ENCODE measurements around the gene NR2F1-AS1. TPM values are rescaled to one million over a fixed set of nuclear protein-coding genes. Genes with fewer than 3 reads are reported as not detected.

NR2F1-AS1 gene
- total RNA-seq, 1 experiment from 2014 or later: 1.5 TPM

GRCh38 chr5:93571114-93571949 is 9.7 kb downstream of the NR2F1-AS1 start (continued):
- TF ChIP-seq ARID4B (CRISPR knock-in tag; IDR thresholded peaks at IDR 0.05; ENCODE audit: borderline replicate concordance) (no peak), USF2 (CRISPR knock-in tag; IDR thresholded peaks at IDR 0.05) (no peak), PREB (CRISPR knock-in tag; IDR thresholded peaks at IDR 0.05; ENCODE audit: borderline replicate concordance) (no peak), ZNF232 (CRISPR knock-in tag; IDR thresholded peaks at IDR 0.05) (no peak), GRHL2 (CRISPR knock-in tag; IDR thresholded peaks at IDR 0.05; ENCODE audit: insufficient replicate concordance, severe bottlenecking) (no peak), ZNF423 (CRISPR knock-in tag; IDR thresholded peaks at IDR 0.05) (no peak), CDX4 (CRISPR knock-in tag; IDR thresholded peaks at IDR 0.05; ENCODE audit: borderline replicate concordance) (no peak)

GRCh38 chr5:93570294-93571113 is 10.5 kb downstream of the NR2F1-AS1 start:
- ChIA-PET CTCF (interaction anchor here (1.0 to 3.6 kb wide), 4 partner anchors 32 to 685 kb away, joined by 3 to 15 read pairs (median 5); no protein-coding TSS in a partner anchor), POLR2A (interaction anchor here (1.1 kb wide), 1 partner anchor 37 kb away, joined by 3 read pairs; no protein-coding TSS in a partner anchor)
- DNase-seq (ENCODE audit: low spot score): peak; percentile 73
- Mint-ChIP-seq H3K36me3 (no peaks in the 10 kb centered on the region), H3K27ac (no peak overlapping the region), H3K4me1 (peaks cover 46% of the 10 kb centered on the region), H3K27me3 (ENCODE audit: low read depth) (peaks cover 11% of the 10 kb centered on the region), H3K9me3 (no peaks in the 10 kb centered on the region), H3K4me3 (peak overlapping the region; percentile 69)
- peak; percentile 62 for ATAC-seq
- TF ChIP-seq GTF2I (CRISPR knock-in tag; conservative IDR thresholded peaks at IDR 0.05): no peak
- TF ChIP-seq MAX (CRISPR knock-in tag; IDR thresholded peaks at IDR 0.05): peak; percentile 82
- TF ChIP-seq IRF1 (CRISPR knock-in tag; IDR thresholded peaks at IDR 0.05): no peak
- peak; percentile 92; the same call in 1 of the 2 replicates for TF ChIP-seq FOXP1 (CRISPR knock-in tag; IDR thresholded peaks at IDR 0.05; ENCODE audit: borderline replicate concordance)
- no peak for TF ChIP-seq USF2 (CRISPR knock-in tag; IDR thresholded peaks at IDR 0.05)
- no peak for TF ChIP-seq TEAD1 (CRISPR knock-in tag; IDR thresholded peaks at IDR 0.05)
- TF ChIP-seq PRDM15 (CRISPR knock-in tag; IDR thresholded peaks at IDR 0.05): no peak
- no peak for TF ChIP-seq CDX4 (CRISPR knock-in tag; IDR thresholded peaks at IDR 0.05; ENCODE audit: borderline replicate concordance)
- TF ChIP-seq ATF3 (CRISPR knock-in tag; conservative IDR thresholded peaks at IDR 0.05): no peak
- TF ChIP-seq TEAD4 (CRISPR knock-in tag; IDR thresholded peaks at IDR 0.05): no peak
- no peak for TF ChIP-seq ELF4 (CRISPR knock-in tag; IDR thresholded peaks at IDR 0.05; ENCODE audit: low read depth)
- no peak for TF ChIP-seq IRF2 (CRISPR knock-in tag; IDR thresholded peaks at IDR 0.05; ENCODE audit: borderline replicate concordance, low read depth)
- no peak for TF ChIP-seq RORB (CRISPR knock-in tag; IDR thresholded peaks at IDR 0.05)
